Suprapubic skin (tissue), 4 donors: ENCODE data around the gene COQ2. TPM values are rescaled to one million over a fixed set of nuclear protein-coding genes. Genes with fewer than 3 reads are reported as not detected.

ENCODE experiments used
- DNase-seq, 2 donors: peaks; one replicate each; pipeline ENCODE4 v3.0.0-alpha.2; 2019; ENCODE audit warnings: low spot score in 2 of 2
- H3K27ac ChIP-seq: fragments of 200-600 bp; sonication (generic); one replicate; pipeline ENCODE4 v1.5.1; 2019
- H3K27me3 ChIP-seq: fragments of 200-600 bp; sonication (generic); one replicate; pipeline ENCODE4 v1.5.1; 2019
- H3K36me3 ChIP-seq: fragments of 200-600 bp; sonication (generic); one replicate; pipeline ENCODE4 v1.5.1; 2019
- H3K4me1 ChIP-seq: fragments of 200-600 bp; sonication (generic); one replicate; pipeline ENCODE4 v1.5.1; 2019
- H3K4me3 ChIP-seq: fragments of 200-600 bp; sonication (generic); one replicate; pipeline ENCODE4 v1.5.1; 2019; ENCODE audit warnings: mild to moderate bottlenecking
- H3K9me3 ChIP-seq: fragments of 200-600 bp; sonication (generic); one replicate; pipeline ENCODE4 v1.5.1; 2019
- CTCF ChIP-seq, 2 donors: fragments of 200-600 bp in 1 of 2; fragments of 450-650 bp in 1 of 2; sonication (generic) in 1 of 2; IDR thresholded peaks; one replicate each; pipeline ENCODE4 v1.5.1; 2016 to 2019; ENCODE audit warnings: antibody characterized with exemption in 2 of 2, mild to moderate bottlenecking in 1 of 2, moderate library complexity in 1 of 2
- EP300 ChIP-seq: sonication (generic); formaldehyde crosslinking; IDR thresholded peaks from one replicate; pipeline ENCODE4 v1.6.1; 2017; ENCODE audit warnings: antibody characterized with exemption
- POLR2A ChIP-seq, 2 donors: fragments of 450-650 bp; IDR thresholded peaks; one replicate each; pipeline ENCODE4 v1.6.1; 2017; ENCODE audit warnings: antibody characterized with exemption in 2 of 2, mild to moderate bottlenecking in 2 of 2, moderate library complexity in 2 of 2
- POLR2AphosphoS5 ChIP-seq, 3 donors: sonication (generic); formaldehyde crosslinking; IDR thresholded peaks; one replicate each; pipeline ENCODE4 v1.6.1; 2017; ENCODE audit warnings: antibody characterized with exemption in 3 of 3
- WGBS: methylation state at CpG from one replicate; pipeline ENCODE4 v1.1.5; 2018; 5-methylcytosine and 5-hydroxymethylcytosine counted together
- total RNA-seq, 4 donors: library from RNA; depleted of rRNA; stranded (reverse); fragments of >200 nt; gene quantifications; one replicate each; pipeline ENCODE4 v1.1.0, GENCODE V29; 2016

The COQ2 gene
- total RNA-seq, 4 donors from 2014 or later = 8.0 to 17.2 (median 13.4) TPM

- Histone ChIP-seq H3K4me3 (no peak overlapping the region), H3K27me3 (no peaks in the 10 kb centered on the region), H3K27ac (no peak overlapping the region), H3K9me3 (no peaks in the 10 kb centered on the region), H3K4me1 (no peaks in the 10 kb centered on the region), H3K36me3 (no peaks in the 10 kb centered on the region)
- no peak for DNase-seq
- WGBS = 84% methylated on average over 4 of the region's 4 CpGs
- TF ChIP-seq POLR2AphosphoS5 (IDR thresholded peaks at IDR 0.05) = no peak
- no peak for TF ChIP-seq EP300
- no peak for TF ChIP-seq CTCF (IDR thresholded peaks at IDR 0.05)
- TF ChIP-seq POLR2A (IDR thresholded peaks at IDR 0.05) = no peak
Observed at GRCh38 chr4:83315341-83315870, 30.8 kb upstream of the COQ2 start.

- H3K36me3 ChIP-seq = no peaks in the 10 kb centered on the region
- H3K4me1 ChIP-seq = no peaks in the 10 kb centered on the region
- no peaks in the 10 kb centered on the region for H3K9me3 ChIP-seq
- H3K4me3 ChIP-seq = no peak overlapping the region
- 74% methylated on average over 4 of the region's 4 CpGs for WGBS
- no peaks in the 10 kb centered on the region for H3K27me3 ChIP-seq
- H3K27ac ChIP-seq = no peak overlapping the region
- TF ChIP-seq CTCF (IDR thresholded peaks at IDR 0.05) (no peak), POLR2A (IDR thresholded peaks at IDR 0.05) (no peak), EP300 (no peak), POLR2AphosphoS5 (IDR thresholded peaks at IDR 0.05) (no peak)
- DNase-seq = no peak
Observed at GRCh38 chr4:83308672-83309071, 24.1 kb upstream of the COQ2 start.

DNA sequence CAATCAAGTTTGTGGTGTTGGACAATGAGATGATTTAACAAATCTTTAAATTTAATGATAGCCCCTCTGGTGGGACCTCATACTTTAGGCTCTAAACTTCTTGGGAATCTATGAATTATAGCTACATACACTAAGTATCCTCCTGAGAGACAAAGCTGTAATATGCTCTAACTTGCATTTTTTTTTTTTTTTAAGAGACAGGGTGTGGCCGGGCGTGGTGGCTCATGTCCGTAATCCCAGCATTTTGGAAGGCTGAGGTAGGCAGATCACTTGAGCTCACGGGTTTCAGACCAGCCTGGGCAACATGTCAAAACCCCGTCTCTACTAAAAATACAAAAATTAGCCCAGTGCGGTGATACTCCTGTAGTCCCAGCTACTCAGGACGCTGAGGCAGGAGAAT, 23.3 kb upstream of the COQ2 start:
- TF ChIP-seq POLR2A (IDR thresholded peaks at IDR 0.05) (no peak), EP300 (no peak), POLR2AphosphoS5 (IDR thresholded peaks at IDR 0.05) (no peak), CTCF (IDR thresholded peaks at IDR 0.05) (no peak)
- Histone ChIP-seq H3K36me3 (no peaks in the 10 kb centered on the region), H3K4me1 (no peaks in the 10 kb centered on the region), H3K27me3 (no peaks in the 10 kb centered on the region), H3K9me3 (no peaks in the 10 kb centered on the region), H3K4me3 (no peak overlapping the region), H3K27ac (no peak overlapping the region)
- WGBS = 51% methylated on average over 7 of the region's 7 CpGs
- no peak for DNase-seq

GRCh38 chr4:83305187-83305586, 20.6 kb upstream of the COQ2 start:
- Histone ChIP-seq H3K9me3 (no peaks in the 10 kb centered on the region), H3K27me3 (no peaks in the 10 kb centered on the region), H3K4me1 (no peaks in the 10 kb centered on the region), H3K36me3 (no peaks in the 10 kb centered on the region), H3K27ac (no peak overlapping the region), H3K4me3 (no peak overlapping the region)
- no peak for DNase-seq
- no peak for TF ChIP-seq POLR2A (IDR thresholded peaks at IDR 0.05)
- TF ChIP-seq POLR2AphosphoS5 (IDR thresholded peaks at IDR 0.05) = no peak
- no peak for TF ChIP-seq EP300
- no peak for TF ChIP-seq CTCF (IDR thresholded peaks at IDR 0.05)
- WGBS = 92% methylated on average over 2 of the region's 2 CpGs

DNA sequence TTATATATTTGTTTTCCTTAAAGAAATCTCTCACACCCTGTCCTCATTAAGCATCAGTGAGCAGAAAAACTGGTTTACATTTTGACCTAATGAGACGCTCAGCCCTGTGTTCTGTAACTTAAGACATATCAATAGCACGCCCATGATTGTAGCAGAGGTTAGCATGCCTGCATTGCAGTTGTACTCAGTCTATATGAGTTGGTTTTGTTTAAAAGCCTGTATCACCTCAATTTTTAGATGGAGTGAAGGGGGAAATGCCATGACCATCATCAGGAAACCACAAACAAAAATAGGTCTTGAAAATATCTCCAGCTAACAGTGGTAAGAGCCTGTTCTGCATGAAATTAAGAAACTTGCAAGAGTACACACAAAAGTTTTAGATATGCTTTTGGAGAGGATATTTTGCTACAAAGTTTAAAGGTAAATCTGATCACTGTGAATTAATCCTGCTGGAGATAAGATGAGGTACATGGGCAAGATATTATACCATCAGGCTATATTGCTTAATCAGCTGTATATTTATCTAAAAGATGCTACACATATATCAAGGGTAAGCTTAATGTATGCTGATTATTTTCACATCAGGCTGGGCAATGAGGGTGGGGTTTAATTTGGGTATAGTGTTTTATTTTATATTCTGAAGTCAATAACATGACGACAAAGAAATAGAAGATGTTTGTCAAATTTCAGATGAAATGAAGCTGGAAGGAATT, 13.1 kb upstream of the COQ2 start:
- no peak for TF ChIP-seq POLR2A (IDR thresholded peaks at IDR 0.05)
- no peak for TF ChIP-seq EP300
- TF ChIP-seq POLR2AphosphoS5 (IDR thresholded peaks at IDR 0.05) = no peak
- no peak for TF ChIP-seq CTCF (IDR thresholded peaks at IDR 0.05)
- H3K4me3 ChIP-seq = no peak overlapping the region
- H3K27ac ChIP-seq = no peak overlapping the region
- WGBS = 84% methylated on average over 3 of the region's 3 CpGs
- H3K4me1 ChIP-seq = no peaks in the 10 kb centered on the region
- no peaks in the 10 kb centered on the region for H3K27me3 ChIP-seq
- no peaks in the 10 kb centered on the region for H3K9me3 ChIP-seq
- H3K36me3 ChIP-seq = no peaks in the 10 kb centered on the region
- DNase-seq = no peak
